Measurements from ENCODE around the gene ARHGAP42. TPM values are rescaled to one million over a fixed set of nuclear protein-coding genes. Genes with fewer than 3 reads are reported as not detected.

ARHGAP42 gene
- total RNA-seq, 1 experiment from 2014 or later: 39.1 TPM

DNA sequence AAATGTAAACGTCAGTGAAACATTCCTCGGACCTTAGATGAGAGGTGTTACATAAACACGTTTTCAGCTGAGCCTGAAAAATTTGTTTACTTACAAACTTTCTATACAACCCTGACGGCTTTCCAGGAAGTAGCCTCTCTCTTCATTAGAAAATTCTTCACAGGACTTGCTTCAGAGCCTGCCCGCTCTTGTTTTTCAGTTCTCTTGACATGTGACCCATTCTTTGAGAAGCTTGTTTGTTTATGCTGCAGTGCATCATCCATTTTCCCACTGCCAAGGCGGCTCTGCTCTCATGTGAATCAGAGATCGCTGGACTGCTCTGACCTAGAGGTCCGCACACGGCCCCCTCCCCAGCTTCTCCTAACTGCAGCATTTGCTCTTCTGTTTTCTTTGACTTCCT, 47.9 kb upstream of the ARHGAP42 start:
- Mint-ChIP-seq H3K36me3 (ENCODE audit: insufficient read depth in 1 of 3, low read depth in 3 of 3) (no peaks in the 10 kb centered on the region), H3K4me3 (no peak overlapping the region), H3K27ac (peak overlapping the region in 2 of 3 experiments; percentile 57 to 85; a peak in 3 of 7 replicates), H3K27me3 (ENCODE audit: low read depth) (no peaks in the 10 kb centered on the region), H3K4me1 (peaks cover 15 to 16% of the 10 kb centered on the region in 2 experiments), H3K9me3 (no peaks in the 10 kb centered on the region)
- Histone ChIP-seq H3K23ac (ENCODE audit: insufficient read length, low read depth, low read length) (no peak overlapping the region), H2AFZ (ENCODE audit: low read length) (peak overlapping the region; percentile 92), H2BK5ac (ENCODE audit: insufficient read length, low read length) (no peak overlapping the region), H3K27ac (ENCODE audit: insufficient read length, low read depth, low read length) (no peak overlapping the region), H2BK120ac (ENCODE audit: low read depth, low read length, poor library complexity, severe bottlenecking) (no peak overlapping the region), H4K91ac (ENCODE audit: insufficient read length, low read depth, low read length) (no peak overlapping the region), H3K27me3 (ENCODE audit: insufficient read depth, low read length) (no peaks in the 10 kb centered on the region), H4K8ac (replicated peaks; ENCODE audit: insufficient read length, low read depth, low read length) (no peak overlapping the region), H2BK12ac (ENCODE audit: insufficient read length, low read depth, low read length) (no peak overlapping the region), H3K9ac (ENCODE audit: extremely low read depth, insufficient read length, low read length) (no peak overlapping the region), H4K5ac (ENCODE audit: insufficient read length, low read depth, low read length) (no peak overlapping the region), H2BK20ac (ENCODE audit: low read depth, low read length, poor library complexity, severe bottlenecking) (no peak overlapping the region), H3K4me2 (ENCODE audit: insufficient read depth, insufficient read length, low read length) (no peak overlapping the region), H3K56ac (ENCODE audit: insufficient read length, low read depth, low read length) (no peak overlapping the region), H2AK5ac (ENCODE audit: insufficient read length, low read length) (no peak overlapping the region), H3K23me2 (ENCODE audit: insufficient read length, low read depth, low read length, poor library complexity, severe bottlenecking) (no peaks in the 10 kb centered on the region), H3K79me1 (ENCODE audit: insufficient read depth, low read depth, low read length, poor library complexity, severe bottlenecking) (no peaks in the 10 kb centered on the region), H3K9me3 (ENCODE audit: control insufficient read depth, low read depth, low read length) (no peaks in the 10 kb centered on the region), H3K4me1 (ENCODE audit: insufficient read depth, low read length) (peaks cover 7% of the 10 kb centered on the region; the same call in 1 of the 2 replicates), H2BK15ac (ENCODE audit: low read depth, low read length) (no peak overlapping the region), H3K14ac (ENCODE audit: insufficient read depth, low read length) (no peak overlapping the region), H3T11ph (ENCODE audit: low read length) (no peak overlapping the region), H4K20me1 (ENCODE audit: control insufficient read depth, insufficient read depth, insufficient read length) (no peaks in the 10 kb centered on the region), H3K79me2 (ENCODE audit: insufficient read depth, low read length) (no peaks in the 10 kb centered on the region; the same call in 1 of the 2 replicates), H3K18ac (ENCODE audit: insufficient read length, low read depth, low read length) (no peak overlapping the region), H3K4ac (ENCODE audit: low read depth, low read length) (no peak overlapping the region)
- TF ChIP-seq, protein P1, sequence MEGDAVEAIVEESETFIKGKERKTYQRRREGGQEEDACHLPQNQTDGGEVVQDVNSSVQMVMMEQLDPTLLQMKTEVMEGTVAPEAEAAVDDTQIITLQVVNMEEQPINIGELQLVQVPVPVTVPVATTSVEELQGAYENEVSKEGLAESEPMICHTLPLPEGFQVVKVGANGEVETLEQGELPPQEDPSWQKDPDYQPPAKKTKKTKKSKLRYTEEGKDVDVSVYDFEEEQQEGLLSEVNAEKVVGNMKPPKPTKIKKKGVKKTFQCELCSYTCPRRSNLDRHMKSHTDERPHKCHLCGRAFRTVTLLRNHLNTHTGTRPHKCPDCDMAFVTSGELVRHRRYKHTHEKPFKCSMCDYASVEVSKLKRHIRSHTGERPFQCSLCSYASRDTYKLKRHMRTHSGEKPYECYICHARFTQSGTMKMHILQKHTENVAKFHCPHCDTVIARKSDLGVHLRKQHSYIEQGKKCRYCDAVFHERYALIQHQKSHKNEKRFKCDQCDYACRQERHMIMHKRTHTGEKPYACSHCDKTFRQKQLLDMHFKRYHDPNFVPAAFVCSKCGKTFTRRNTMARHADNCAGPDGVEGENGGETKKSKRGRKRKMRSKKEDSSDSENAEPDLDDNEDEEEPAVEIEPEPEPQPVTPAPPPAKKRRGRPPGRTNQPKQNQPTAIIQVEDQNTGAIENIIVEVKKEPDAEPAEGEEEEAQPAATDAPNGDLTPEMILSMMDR (conservative IDR thresholded peaks at IDR 0.05): no peak
- no CpG with 5 or more reads among the region's 9 CpGs for WGBS (ENCODE audit: extremely low coverage, insufficient read length, low lambda C conversion rate)
- DNase-seq: no peak

Measured in H9 (cell line).